Subcutaneous adipose tissue (tissue), 4 donors: ENCODE measurements around the gene CPNE6. TPM values are rescaled to one million over a fixed set of nuclear protein-coding genes. Genes with fewer than 3 reads are reported as not detected.

Experiments
- CTCF ChIP-seq: fragments of 450-650 bp; IDR thresholded peaks from one replicate; pipeline ENCODE4 v1.5.1; 2016; ENCODE audit warnings: low read depth, mild to moderate bottlenecking, control low read depth, antibody characterized with exemption, moderate library complexity
- total RNA-seq, 4 donors: library from RNA; depleted of rRNA; stranded (reverse); fragments of >200 nt; gene quantifications; one replicate each; pipeline ENCODE4 v1.1.0, GENCODE V29; 2016

Gene CPNE6
- total RNA-seq, 4 donors from 2014 or later: not detected

DNA sequence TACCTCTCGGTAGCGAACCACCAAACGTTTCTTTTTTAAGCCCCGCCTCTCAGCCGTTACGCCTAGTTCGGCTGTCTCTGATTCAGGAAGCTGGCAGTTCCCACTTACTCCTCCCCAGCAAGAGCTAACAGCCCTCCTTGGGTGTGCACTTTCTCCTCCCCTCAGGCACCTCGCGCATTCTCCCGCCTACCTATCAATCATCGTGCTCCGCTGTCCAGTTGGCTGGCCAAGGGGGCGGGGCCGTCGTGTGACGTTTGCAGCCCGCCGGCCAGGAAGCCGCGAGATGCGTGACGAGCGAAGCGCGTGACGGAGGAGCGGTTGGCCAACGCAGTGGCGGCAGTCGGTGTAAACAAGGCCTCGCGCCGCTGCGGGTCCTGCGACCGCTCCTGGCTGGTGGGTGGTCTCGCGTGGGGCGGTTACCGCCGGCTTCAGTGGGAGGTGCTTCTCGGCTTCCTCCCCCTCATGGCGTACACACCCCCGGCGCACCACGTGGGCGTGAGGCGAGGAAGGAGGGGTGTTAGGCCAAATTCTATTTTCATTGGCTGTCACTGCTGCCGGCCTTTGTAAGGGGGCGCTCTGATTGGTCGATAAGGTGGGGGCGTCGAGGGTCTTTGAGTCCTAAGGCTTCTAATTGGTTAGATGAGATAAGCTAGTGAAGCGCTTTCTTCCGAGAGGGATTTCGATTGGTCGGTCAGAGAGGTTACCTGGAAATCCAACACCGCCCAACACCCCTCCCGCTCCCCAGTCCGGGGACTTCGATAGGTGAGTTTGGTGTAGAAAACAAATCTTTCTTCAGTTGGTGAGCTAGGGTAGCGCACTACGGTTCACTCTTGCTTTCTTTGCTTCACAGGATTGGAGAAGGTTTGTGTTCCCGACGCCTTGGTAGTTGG is 43.4 kb downstream of the CPNE6 start, which contains the start of the genes DCAF11 and NRL:
DCAF11 (plus strand) TSS at position 246 of the 890 bp plus-strand sequence. CDS start 818 bp downstream, outside the sequence.
NRL (minus strand) TSS at position 418 of the 890 bp plus-strand sequence. CDS start 32,101 bp downstream, outside the sequence.
- no peak for TF ChIP-seq CTCF

DNA sequence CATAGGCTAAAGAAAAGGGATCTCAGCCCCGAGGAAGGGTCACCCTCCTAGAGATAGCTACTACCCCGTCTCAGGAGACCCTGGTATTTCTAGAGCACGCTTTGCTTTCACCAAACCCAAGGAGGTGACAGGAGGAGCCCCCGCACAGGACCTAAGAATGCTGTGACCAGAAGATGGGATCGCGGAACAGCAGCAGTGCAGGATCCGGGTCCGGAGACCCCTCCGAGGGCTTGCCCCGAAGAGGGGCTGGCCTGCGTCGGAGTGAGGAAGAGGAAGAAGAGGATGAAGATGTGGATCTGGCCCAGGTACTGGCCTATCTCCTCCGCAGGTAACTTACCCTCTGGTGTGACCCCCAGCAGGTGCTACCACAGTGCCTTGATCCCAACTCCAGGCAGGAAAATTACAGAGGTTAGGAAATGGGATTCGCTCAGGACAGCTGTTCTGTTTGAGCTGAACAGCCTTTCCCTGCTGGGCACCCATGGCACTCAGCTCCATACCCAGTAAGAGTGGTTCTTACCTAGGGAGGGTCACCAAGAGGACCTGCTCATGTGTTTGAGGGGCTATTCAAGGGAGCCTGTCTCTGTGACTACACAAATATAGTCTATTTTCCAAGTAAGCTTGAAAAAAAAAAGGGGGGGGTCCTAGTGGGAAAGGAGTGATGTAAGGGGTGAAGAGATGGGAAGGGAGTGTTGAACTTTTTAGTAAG is 44.2 kb downstream of the CPNE6 start:
- no peak for TF ChIP-seq CTCF

DNA sequence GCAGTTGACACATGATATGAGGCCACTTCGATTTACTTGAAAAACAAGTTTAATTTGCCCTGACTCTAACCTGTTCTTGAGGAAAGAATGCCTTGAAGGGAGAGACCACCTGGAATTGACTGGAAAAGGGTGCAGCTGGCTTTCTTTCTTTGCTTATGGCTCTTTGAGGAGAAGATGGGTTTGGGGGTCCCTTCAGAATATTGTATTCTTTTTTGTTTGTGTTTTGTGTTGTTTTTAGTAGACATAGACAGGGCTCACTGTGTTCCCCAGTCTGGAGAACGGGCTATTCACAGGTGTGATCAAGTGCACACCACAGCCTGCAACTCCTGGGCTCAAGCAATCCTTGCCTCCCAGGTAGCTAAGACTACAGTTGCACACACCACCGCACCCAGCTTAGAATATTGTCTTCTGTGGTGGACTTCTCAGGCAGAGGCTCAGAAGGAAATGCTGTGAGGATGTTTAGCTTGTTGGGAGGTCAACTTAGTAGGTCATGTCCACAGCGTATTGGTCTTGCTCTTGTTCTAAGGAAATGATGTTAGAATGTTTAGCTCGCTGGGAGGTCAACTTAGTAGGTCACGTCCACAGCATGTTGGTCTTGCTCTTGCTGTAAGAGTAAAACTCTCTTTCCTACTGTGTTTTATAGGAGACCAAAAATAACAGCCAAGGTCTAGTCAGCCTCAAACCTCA is 44.9 kb downstream of the CPNE6 start:
- TF ChIP-seq CTCF: no peak

GRCh38 chr14:24117179-24117578 is 45.8 kb downstream of the CPNE6 start:
- TF ChIP-seq CTCF: no peak

DNA sequence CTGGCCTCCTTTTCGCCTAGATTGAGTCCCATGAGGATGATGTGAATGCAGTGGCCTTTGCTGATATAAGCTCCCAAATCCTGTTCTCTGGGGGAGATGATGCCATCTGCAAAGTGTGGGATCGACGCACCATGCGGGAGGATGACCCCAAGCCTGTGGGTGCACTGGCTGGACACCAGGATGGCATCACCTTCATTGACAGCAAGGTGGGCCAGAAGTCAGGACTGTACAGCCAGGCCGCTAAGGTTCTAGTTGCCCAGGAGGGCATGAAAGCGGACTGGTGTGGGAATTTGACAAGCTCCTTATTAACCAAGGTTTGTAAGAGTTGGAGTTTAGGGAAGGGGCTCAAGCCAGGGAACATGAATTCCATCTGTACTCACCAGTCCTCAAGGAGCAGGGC is 48.3 kb downstream of the CPNE6 start:
- TF ChIP-seq CTCF: no peak

DNA sequence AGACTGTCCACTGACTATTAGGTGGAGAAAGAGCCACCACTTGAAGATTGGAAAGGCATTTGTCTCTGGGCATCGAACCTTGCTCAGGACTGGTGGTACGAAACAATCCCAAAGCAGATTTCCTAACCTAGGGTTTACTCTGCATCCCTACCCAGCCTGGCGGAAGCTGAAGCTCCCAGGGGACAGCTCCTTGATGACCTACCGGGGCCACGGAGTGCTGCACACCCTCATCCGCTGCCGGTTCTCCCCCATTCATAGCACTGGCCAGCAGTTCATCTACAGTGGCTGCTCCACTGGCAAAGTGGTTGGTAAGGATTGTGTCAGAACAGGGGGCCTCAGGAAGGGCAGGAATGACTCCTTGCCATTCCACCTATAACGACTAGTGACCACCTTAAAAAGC is 49.8 kb downstream of the CPNE6 start:
- no peak for TF ChIP-seq CTCF
